GM21447 (cell line): ENCODE results near the gene RABL2A.
"Not testable (repeated sequence)": the region's sequence is repeated elsewhere in the genome, so short reads cannot be mapped to it uniquely, and the experiment has no call there.

Experiments used
- ATAC-seq: cut with Tn5 transposase; IDR thresholded peaks from one replicate; pipeline ENCODE4 v1.9.1; 2021; ENCODE audit not compliant: unreplicated experiment

Gene RABL2A

DNA sequence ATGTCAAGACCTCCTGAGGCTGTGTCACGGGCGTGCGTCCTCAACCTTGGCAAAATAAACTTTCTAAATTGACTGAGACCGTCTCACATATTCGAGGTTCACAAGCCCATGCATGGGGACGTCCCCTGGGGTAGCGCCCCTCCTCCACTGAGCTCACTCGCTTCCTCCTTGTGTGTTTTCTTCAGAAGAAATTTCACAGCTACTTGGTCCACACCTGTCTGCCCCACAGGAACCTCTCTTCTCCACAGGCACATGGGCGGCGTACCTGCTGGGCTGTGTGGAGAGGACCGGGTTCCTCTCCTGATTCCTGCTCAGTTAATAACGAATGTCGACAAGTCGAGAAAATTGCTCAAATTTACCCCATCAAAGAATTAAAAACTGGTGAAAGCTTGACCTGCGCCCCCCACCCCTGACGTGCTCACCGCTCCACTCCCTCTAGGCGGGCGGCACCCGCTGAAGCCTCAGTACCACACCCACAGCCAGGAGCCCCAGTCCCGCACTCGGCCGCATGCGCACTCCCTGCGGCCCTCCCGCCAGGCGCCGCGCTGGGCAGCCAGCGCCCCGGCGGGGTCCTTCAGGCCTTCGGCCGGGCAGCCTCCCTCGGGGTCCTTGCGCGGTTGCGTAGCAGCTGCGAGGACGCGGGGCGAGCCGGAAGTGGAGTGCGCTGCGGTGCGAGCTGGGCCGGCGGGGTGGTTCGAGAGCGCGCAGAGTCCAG, at the start of gene RABL2A:
TSS of gene RABL2A (plus strand) at position 651 of the 715 bp plus-strand sequence. CDS start 1,341 bp downstream, outside the sequence.
- ATAC-seq: peak; percentile 90

DNA sequence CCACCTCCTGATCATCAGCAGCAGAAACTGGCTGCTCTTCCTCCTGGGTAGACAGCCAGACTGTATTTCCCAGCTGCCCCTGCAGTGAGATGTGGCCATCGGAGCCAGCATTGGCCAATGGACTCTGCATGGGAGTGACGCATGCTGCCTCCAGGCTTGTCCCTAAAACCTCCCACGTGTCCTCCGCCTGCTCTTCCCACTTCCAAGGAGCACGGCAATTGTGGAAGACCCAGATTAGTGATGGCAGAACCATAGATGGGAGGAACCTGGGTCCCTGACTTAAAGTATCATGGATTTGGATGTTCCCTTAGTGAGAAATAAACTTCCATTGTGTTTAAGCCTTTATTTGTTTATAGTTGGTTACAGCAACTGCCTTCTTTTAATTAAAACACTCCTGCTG, 48.6 kb upstream of the RABL2A start:
- not testable (repeated sequence) for ATAC-seq

DNA sequence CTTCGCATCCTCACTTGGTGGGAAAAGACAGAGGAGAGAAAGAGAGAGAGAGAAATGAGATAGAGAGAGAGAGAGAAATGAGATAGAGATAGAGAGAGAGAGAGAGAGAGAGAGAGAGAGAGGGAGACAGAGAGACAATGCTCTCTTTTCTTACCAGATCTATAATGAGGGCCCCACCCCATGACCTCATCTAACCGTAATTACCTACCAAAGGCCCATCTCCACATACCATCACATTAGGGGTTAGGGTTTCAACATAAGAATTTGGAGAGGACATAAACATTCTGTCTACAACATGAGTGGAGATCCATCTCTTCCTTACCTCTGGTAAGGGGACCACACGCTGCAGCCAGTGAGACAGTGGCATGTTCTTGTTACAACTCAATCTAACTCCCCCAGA, 44.6 kb upstream of the RABL2A start:
- not testable (repeated sequence) for ATAC-seq

DNA sequence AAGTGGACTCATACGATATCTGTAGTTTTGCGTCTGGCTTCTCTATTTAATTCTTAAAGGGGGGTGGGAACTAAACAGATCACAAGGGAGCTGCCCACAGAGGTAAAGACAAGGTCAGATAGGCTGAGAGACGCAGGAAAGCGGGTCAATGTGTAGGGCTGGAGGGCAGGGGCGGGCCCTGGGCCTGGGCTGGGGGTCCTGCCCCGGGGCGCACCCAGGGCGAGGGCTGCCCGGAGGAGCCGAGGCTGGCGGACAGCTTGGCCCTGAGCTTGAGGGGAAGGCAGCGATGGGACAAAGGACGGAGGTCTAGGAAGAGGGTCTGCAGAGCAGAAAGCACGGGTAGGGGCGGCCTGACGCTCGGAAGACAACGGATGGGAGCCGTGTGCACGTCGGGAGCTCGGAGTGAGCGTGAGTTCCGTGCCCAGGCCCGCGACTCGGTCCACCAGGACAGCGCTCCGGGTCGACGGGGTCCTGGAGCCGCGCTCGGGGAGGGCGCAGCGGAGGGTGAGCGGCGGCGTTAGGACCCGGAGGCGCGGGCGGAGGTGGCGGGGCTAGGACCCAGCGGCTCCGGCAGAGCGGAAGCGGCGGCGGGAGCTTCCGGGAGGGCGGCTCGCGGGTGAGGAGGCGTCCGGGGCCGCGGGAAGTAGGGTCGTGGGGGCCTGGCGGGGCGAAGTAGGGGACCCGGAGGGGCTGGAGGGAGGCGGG, 43.4 kb upstream of the RABL2A start:
- not testable (repeated sequence) for ATAC-seq

DNA sequence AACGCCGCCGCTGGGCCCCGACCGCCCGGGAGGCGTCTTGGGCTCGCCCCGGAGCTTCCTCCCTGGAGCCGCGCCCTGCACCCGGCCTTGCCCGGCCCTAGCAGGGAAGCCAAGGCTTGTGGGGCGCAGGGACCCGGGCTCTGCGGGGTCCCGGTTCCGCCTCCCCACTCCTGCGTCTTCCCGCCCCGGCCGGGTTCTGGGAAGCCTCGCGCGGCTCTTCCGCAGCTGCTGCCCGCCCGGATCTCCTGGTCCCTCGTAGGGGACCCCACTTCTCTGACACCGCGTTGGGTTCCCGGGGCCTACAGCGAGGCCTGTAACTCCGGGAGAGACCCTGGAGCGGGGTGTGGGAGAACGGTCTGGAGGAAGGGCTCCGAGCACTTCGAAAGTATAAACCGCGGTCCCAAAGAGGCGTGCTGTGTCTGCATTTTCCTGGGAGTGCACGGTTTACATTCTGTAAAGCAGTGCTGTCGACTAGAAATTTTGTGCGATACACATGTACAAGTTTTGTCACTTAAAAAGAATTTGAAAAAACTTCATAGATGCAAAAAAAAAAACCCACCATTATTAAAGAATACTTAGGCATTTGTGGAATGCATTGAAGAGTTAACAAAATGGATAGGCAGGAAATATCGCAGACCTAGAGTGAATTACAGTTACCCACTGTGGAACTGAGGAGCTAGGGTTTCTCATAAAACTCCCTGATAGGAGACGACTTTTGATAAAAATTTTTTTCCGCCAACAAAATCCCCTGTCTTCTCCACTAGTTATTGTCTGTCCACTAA, 42.6 kb upstream of the RABL2A start:
- ATAC-seq: not testable (repeated sequence)

DNA sequence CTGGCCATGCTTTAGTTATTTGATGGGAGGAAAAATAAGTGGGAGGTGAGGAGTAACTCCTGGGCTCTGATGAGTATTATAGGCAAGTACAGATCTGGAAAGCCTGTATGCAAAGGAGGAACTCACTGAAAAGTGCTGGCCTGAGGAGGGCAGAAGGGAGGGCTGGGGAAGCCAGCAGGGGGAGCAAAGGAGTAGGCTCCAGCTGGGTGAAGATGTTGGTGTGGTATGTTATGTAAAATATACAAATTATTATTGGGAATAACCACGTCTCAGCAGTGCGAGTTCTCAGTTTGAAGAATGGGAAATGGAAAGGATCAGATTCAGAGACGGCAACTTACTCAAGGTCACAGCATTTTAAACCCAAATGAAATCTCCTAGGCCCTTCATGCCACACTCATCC, 39.9 kb upstream of the RABL2A start:
- not testable (repeated sequence) for ATAC-seq

DNA sequence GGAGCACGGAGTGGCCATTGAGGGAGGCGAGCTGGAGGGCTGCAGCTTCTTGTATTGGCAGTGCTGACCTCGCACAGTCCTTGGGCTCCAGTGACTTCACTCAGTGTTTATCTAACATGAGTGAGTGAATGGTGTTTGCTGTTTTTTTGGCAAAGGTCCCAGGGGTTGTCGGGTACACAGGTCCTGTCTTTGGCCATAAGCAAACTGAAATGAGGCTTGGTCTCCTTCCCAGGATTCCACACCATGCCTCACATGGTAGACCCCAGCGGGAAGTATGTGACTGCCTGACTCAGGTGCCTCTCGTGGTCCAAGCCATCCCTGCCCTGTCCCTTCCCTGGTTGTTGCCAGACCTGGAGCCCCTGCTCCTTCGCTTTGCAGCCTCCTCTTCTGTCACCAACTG, 37.5 kb upstream of the RABL2A start:
- ATAC-seq: not testable (repeated sequence)

DNA sequence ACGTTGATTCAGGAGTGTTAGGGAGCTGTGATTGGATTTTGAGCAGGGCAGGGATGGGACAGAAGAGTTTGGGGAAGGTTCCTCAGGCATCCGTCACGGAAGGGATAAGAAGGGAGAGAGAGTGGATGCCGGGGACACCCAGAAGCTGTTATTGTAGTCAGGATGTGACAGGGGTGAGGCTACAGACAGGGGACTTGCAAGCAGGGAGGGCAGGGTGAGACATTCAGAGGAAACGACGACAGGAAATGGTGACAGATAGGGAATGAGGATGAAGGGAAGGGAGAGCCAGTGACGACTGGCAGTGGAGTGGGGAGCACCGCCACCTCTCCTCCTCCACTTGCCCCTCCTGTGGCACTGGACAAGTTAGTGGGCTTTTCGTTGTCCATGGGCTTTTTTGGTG, 35.1 kb upstream of the RABL2A start:
- ATAC-seq: not testable (repeated sequence)

DNA sequence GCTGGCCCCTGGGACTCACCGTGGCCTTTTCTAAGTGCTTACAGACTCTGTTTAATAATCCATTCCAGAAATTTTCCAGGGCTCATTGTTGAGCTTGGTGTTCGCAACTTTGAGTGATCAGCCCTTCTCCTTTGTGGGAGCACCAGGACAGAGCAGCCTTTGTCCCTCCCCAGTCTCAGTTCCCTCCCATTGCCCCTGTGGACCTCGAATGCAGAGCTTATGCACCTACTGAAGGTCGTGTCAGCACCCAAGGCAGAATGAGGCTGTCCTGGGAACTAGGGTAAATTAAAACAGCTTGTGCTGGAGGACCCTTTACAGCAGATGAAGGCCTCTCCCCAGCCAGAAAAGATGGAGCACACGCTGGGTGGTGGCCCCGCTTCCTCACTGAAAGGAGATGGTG, 33.8 kb upstream of the RABL2A start:
- not testable (repeated sequence) for ATAC-seq

DNA sequence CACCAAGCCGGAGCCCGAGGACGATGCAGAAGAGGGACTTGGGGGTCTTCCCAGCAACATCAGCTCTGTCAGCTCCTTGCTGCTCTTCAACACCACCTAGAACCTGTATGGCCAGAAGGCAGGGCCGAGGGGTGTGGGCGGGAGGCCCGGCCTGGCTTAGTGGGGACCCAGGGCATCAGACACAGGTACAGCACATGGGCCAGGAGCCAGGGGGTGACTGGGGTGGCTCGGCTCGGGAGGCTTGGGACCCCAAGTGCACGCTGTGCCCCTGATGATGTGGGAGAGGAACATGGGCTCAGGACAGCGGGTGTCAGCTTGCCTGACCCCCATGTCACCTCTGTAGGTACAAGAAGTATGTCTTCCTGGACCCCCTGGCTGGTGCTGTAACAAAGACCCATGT, 31.3 kb upstream of the RABL2A start:
- ATAC-seq: not testable (repeated sequence)

DNA sequence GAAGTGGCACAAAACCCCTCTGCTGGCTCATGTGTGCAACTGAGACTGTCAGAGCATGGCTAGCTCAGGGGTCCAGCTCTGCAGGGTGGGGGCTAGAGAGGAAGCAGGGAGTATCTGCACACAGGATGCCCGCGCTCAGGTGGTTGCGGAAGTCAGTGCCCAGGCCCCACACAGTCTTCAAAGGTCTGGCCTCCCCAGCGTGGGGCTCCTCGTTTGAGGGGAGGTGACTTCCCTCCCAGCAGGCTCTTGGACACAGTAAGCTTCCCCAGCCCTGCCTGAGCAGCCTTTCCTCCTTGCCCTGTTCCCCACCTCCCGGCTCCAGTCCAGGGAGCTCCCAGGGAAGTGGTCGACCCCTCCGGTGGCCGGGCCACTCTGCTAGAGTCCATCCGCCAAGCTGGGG, 29.9 kb upstream of the RABL2A start:
- ATAC-seq: not testable (repeated sequence)

DNA sequence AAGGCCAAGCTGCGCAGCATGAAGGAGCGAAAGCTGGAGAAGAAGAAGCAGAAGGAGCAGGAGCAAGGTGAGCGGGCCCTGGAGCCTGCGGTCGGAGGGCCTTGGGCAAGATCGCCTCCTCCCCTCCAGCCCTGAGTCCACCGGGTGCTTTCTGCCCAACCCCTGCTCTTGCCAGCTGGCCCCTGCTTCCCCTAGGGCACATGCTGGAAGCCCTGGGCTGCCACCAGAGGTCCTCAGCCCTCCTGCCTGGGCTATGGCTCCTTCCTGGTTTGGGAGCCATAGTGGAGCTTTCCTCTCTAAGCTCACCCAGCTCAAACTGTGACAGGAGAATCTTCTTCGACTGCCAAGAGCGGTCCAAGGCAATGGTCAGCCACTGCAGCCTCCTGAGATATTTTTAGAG, 29.5 kb upstream of the RABL2A start:
- not testable (repeated sequence) for ATAC-seq

DNA sequence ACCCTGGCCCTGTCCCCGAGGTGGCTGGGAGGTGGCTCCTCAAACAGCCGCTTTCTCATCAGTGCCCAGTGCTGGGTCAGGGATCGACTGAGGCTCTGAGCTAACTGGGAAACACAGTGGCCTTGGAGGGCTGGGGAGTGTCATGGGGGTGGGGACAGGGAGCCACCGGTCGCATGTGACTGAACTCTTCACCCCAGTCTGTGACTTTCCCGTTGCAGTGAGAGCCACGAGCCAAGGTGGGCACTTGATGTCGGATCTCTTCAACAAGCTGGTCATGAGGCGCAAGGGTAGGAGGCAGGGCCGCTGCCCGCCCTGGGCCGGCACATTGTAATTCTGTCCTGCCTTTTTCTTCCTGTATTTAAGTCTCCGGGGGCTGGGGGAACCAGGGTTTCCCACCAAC, 28.9 kb upstream of the RABL2A start:
- not testable (repeated sequence) for ATAC-seq

DNA sequence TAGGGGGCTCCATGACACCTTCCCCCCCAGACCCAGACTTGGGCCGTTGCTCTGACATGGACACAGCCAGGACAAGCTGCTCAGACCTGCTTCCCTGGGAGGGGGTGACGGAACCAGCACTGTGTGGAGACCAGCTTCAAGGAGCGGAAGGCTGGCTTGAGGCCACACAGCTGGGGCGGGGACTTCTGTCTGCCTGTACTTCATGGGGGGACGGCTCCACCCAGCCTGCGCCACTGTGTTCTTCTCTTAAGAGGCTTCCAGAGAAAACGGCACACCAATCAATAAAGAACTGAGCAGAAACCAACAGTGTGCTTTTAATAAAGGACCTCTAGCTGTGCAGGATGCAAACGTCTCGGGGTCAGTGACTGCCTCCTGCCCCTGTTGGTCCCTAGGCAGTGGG, 28.3 kb upstream of the RABL2A start:
- not testable (repeated sequence) for ATAC-seq

DNA sequence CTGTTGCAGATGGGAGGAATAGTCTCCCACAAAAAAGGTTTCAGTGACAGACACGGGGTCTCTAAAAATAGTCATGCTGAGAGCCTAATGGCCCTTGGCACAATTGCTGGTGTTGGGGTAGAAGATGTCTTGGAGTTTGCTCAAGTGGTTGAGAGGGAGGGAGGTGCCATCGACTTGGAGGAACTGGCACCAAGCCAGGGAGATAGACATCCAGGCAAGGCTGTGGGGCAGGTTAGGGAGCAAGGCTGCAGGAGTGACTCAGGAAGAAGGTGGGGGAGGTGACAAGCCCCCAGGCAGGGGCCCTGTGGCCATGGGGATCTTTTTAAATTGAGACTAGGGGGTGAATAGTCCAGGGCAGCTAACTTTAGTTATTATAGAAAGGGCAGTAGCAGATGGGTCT, 27.9 kb upstream of the RABL2A start:
- not testable (repeated sequence) for ATAC-seq

DNA sequence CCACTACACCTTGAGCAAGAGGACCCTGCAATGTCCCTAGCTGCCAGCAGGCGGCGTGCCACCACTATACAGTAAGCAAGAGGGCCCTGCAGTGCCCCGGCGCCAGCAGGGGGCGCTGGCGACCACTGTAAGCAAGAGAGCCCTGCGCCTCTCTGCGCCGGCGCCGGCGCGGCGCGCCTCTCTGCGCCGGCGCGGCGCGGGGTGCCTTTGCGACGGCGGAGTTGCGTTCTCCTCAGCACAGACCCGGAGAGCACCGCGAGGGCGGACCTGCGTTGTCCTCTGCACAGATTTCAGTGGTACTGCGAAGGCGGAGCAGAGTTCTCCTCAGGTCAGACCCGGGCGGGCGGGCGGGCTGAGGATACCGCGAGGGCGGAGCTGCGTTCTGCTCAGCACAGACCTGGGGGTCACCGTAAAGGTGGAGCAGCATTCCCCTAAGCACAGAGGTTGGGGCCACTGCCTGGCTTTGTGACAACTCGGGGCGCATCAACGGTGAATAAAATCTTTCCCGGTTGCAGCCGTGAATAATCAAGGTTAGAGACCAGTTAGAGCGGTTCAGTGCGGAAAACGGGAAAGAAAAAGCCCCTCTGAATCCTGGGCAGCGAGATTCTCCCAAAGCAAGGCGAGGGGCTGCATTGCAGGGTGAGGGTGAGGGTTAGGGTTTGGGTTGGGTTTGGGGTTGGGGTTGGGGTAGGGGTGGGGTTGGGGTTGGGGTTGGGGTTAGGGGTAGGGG, 24.9 kb upstream of the RABL2A start:
- ATAC-seq: not testable (repeated sequence)

DNA sequence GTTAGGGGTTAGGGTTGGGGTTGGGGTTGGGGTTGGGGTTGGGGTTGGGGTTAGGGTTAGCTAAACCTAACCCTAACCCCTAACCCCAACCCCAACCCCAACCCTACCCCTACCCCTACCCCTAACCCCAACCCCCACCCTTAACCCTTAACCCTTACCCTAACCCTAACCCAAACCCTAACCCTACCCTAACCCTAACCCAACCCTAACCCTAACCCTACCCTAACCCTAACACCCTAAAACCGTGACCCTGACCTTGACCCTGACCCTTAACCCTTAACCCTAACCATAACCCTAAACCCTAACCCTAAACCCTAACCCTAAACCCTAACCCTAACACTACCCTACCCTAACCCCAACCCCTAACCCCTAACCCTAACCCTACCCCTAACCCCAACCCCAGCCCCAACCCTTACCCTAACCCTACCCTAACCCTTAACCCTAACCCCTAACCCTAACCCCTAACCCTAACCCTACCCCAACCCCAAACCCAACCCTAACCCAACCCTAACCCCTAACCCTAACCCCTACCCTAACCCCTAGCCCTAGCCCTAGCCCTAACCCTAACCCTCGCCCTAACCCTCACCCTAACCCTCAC, 24.1 kb upstream of the RABL2A start:
- ATAC-seq: no peak

DNA sequence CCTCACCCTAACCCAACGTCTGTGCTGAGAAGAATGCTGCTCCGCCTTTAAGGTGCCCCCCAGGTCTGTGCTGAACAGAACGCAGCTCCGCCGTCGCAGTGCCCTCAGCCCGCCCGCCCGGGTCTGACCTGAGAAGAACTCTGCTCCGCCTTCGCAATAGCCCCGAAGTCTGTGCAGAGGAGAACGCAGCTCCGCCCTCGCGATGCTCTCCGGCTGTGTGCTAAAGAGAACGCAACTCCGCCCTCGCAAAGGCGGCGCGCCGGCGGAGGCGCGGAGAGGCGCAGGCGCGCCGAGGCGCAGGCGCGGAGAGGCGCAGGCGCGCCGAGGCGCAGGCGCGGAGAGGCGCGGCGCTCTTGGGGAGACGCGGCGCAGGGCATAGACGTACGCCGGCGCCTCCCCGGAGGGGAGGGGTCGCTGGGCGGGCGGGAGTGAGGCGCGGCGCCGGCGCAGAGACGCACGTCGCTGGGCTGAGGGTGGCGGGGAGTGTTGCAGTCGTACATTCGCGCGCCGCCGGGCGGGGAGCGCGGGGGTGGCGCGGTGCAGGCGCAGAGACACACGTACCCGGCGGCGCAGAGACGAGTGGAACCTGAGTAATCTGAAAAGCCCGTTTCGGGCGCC, 23.5 kb upstream of the RABL2A start:
- peak; percentile 76 for ATAC-seq

DNA sequence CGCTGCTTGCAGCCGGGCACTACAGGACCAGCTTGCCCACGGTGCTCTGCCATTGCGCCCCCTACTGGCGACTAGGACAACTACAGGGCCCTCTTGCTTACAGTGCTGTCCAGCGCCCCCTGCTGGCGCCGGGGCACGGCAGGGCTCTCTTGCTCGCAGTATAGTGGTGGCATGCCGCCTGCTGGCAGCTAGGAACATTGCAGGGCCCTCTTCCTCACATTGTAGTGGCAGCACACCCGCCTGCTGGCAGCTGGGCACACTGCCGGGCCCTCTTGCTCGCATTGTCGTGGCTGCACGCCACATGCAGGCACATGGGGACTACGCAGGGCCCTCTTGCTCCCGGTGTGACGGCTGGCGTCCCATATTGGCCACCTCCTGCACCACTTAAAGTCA, 23.0 kb upstream of the RABL2A start:
- ATAC-seq: not testable (repeated sequence)

DNA sequence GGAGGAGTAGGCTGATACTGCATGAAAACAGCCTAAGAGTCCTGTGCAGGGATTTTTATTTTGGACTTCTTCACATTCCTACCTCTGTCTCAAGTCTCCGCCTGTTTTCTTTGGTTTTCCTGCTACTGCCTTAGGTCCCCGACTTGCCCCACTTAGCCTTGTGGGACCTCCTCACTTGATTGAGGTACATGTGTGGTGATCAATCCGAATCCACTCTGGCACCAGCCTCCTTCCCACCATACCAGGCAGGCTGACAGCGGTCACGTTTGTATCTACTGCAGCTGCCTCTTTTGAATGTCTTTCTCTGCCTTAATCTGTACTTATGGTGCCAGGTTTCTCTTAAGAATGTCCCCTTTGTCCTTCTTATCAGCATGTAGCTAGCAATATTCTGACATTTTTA, 22.4 kb upstream of the RABL2A start:
- not testable (repeated sequence) for ATAC-seq
